Mesenchymal stem cell (in vitro differentiated cells and primary cell): ENCODE results near the gene DCBLD2. TPM values are rescaled to one million over a fixed set of nuclear protein-coding genes. Genes with fewer than 3 reads are reported as not detected.

ENCODE experiments used
- DNase-seq: peaks from one replicate; pipeline ENCODE4 v3.0.0-alpha.2; 2013
- H2AFZ ChIP-seq: one replicate; pipeline ENCODE4 v1.6.1; 2013; ENCODE audit warnings: low read depth, mild to moderate bottlenecking, control low read depth, inconsistent platforms, low read length, moderate library complexity
- H2AK5ac ChIP-seq: 2 replicates; pipeline ENCODE4 v1.6.1; 2013; ENCODE audit warnings: low read length, moderate library complexity, mild to moderate bottlenecking, inconsistent platforms; ENCODE audit not compliant: severe bottlenecking
- H2BK120ac ChIP-seq: one replicate; pipeline ENCODE4 v1.6.1; 2013; ENCODE audit warnings: low read depth, mild to moderate bottlenecking, inconsistent platforms, low read length, moderate library complexity
- H2BK12ac ChIP-seq, 2 experiments: one replicate each; pipeline ENCODE4 v1.6.1; 2013; ENCODE audit warnings: inconsistent platforms in 2 of 2, low read length in 2 of 2, mild to moderate bottlenecking in 2 of 2, moderate library complexity in 2 of 2, control low read depth in 1 of 2
- H2BK15ac ChIP-seq: one replicate; pipeline ENCODE4 v1.6.1; 2013; ENCODE audit warnings: mild to moderate bottlenecking, low read depth, inconsistent platforms; ENCODE audit not compliant: poor library complexity, severe bottlenecking
- H2BK5ac ChIP-seq: 2 replicates; pipeline ENCODE4 v1.6.1; 2013; ENCODE audit warnings: low read depth, mild to moderate bottlenecking, low read length, control low read depth, inconsistent platforms; ENCODE audit not compliant: poor library complexity, severe bottlenecking
- H3K14ac ChIP-seq, 2 experiments: one replicate each; pipeline ENCODE4 v1.6.1; 2013; ENCODE audit warnings: inconsistent platforms in 2 of 2, low read length in 2 of 2, control low read depth in 1 of 2, mild to moderate bottlenecking in 1 of 2, moderate library complexity in 1 of 2
- H3K18ac ChIP-seq, 2 experiments: one replicate each; pipeline ENCODE4 v1.6.1; 2013; ENCODE audit warnings: inconsistent platforms in 2 of 2, low read length in 2 of 2, control low read depth in 1 of 2, low read depth in 1 of 2, mild to moderate bottlenecking in 1 of 2
- H3K23ac ChIP-seq, 2 experiments: one replicate each; pipeline ENCODE4 v1.6.1; 2013; ENCODE audit warnings: inconsistent platforms in 2 of 2, low read length in 2 of 2, mild to moderate bottlenecking in 2 of 2, moderate library complexity in 2 of 2, control low read depth in 1 of 2
- H3K27ac ChIP-seq: 2 replicates; pipeline ENCODE4 v1.5.1; 2013; ENCODE audit warnings: mild to moderate bottlenecking, moderate library complexity, low read length, control low read depth, inconsistent platforms; ENCODE audit not compliant: poor library complexity, severe bottlenecking
- H3K27me3 ChIP-seq, 2 experiments: 2 replicates each; pipeline versions ENCODE4 v1.6.1 to v1.7.0; 2013; ENCODE audit warnings: low read length in 2 of 2, mild to moderate bottlenecking in 2 of 2, moderate library complexity in 2 of 2, control low read depth in 1 of 2, inconsistent platforms in 1 of 2; ENCODE audit not compliant: control insufficient read depth in 1 of 2, insufficient read depth in 1 of 2
- H3K36me3 ChIP-seq, 2 experiments: 2 replicates each; pipeline versions ENCODE4 v1.6.1 to v1.7.0; 2013; ENCODE audit warnings: low read length in 2 of 2, control low read depth in 1 of 2, inconsistent platforms in 1 of 2, low read depth in 1 of 2, mild to moderate bottlenecking in 1 of 2; ENCODE audit not compliant: insufficient read depth in 2 of 2, control insufficient read depth in 1 of 2
- H3K4ac ChIP-seq, 2 experiments: one replicate each; pipeline ENCODE4 v1.6.1; 2013; ENCODE audit warnings: inconsistent platforms in 2 of 2, low read length in 2 of 2, mild to moderate bottlenecking in 2 of 2, moderate library complexity in 2 of 2, control low read depth in 1 of 2, low read depth in 1 of 2
- H3K4me1 ChIP-seq: 2 replicates; pipeline ENCODE4 v1.6.1; 2013; ENCODE audit warnings: low read depth, low read length, control low read depth; ENCODE audit not compliant: control insufficient read depth, insufficient read depth
- H3K4me2 ChIP-seq: 2 replicates; pipeline ENCODE4 v1.6.1; 2013; ENCODE audit warnings: low read length, mild to moderate bottlenecking, inconsistent platforms; ENCODE audit not compliant: poor library complexity, severe bottlenecking
- H3K4me3 ChIP-seq, 2 experiments: 2 replicates each; pipeline versions ENCODE4 v1.5.1 to v1.7.0; 2013; ENCODE audit warnings: low read length in 2 of 2, mild to moderate bottlenecking in 2 of 2, control low read depth in 1 of 2, low read depth in 1 of 2; ENCODE audit not compliant: insufficient read depth in 1 of 2
- H3K79me1 ChIP-seq: replicated peaks from 2 replicates; pipeline ENCODE4 v1.6.1; 2013; ENCODE audit warnings: mild to moderate bottlenecking, control low read depth, low read length, inconsistent platforms; ENCODE audit not compliant: poor library complexity, severe bottlenecking
- H3K9ac ChIP-seq: 2 replicates; pipeline ENCODE4 v1.7.0; 2013; ENCODE audit warnings: mild to moderate bottlenecking, low read length, moderate library complexity
- H3K9me3 ChIP-seq: 2 replicates; pipeline ENCODE4 v1.7.0; 2013; ENCODE audit warnings: mild to moderate bottlenecking, low read length; ENCODE audit not compliant: control insufficient read depth
- H4K8ac ChIP-seq: one replicate; pipeline ENCODE4 v1.6.1; 2013; ENCODE audit warnings: inconsistent platforms, mild to moderate bottlenecking, low read length, moderate library complexity
- H4K91ac ChIP-seq: one replicate; pipeline ENCODE4 v1.6.1; 2013; ENCODE audit warnings: mild to moderate bottlenecking, low read length, inconsistent platforms
- WGBS: methylation state at CpG from one replicate; pipeline ENCODE4 v1.1.7; 2013; ENCODE audit warnings: mixed read lengths; 5-methylcytosine and 5-hydroxymethylcytosine counted together
- small RNA-seq: library from polyadenylated mRNA; stranded (forward); fragments of <200 nt; extraction: miRNeasy Mini kit (QIAGEN cat#:217004); gene quantifications from one replicate; pipeline ENCODE3, GENCODE V24; 2013; ENCODE audit warnings: low read depth

DCBLD2 gene

GRCh38 chr3:98750276-98750919 is 151.1 kb downstream of the DCBLD2 start:
- Histone ChIP-seq H3K79me1 (no peaks in the 10 kb centered on the region), H3K4me2 (no peak overlapping the region), H3K9ac (no peak overlapping the region), H2BK15ac (no peak overlapping the region), H2AK5ac (no peak overlapping the region), H3K36me3 (no peaks in the 10 kb centered on the region), H3K9me3 (no peaks in the 10 kb centered on the region), H2BK12ac (no peak overlapping the region), H2AFZ (no peak overlapping the region), H4K8ac (no peak overlapping the region), H3K4me3 (no peak overlapping the region), H3K27ac (no peak overlapping the region), H3K4me1 (no peaks in the 10 kb centered on the region), H3K27me3 (no peaks in the 10 kb centered on the region), H4K91ac (no peak overlapping the region), H3K14ac (no peak overlapping the region), H3K18ac (no peak overlapping the region), H2BK120ac (no peak overlapping the region), H3K4ac (no peak overlapping the region), H2BK5ac (no peak overlapping the region), H3K23ac (no peak overlapping the region)
- no peak for DNase-seq
- 100% methylated on average over 1 of the region's 1 CpG for WGBS

- Histone ChIP-seq H2AFZ (no peak overlapping the region), H3K14ac (no peak overlapping the region), H3K36me3 (no peaks in the 10 kb centered on the region), H3K4me2 (no peak overlapping the region), H3K23ac (no peak overlapping the region), H4K91ac (no peak overlapping the region), H2BK5ac (no peak overlapping the region), H2BK15ac (no peak overlapping the region), H3K9me3 (no peaks in the 10 kb centered on the region), H3K18ac (no peak overlapping the region), H2BK120ac (no peak overlapping the region), H2AK5ac (no peak overlapping the region), H3K9ac (no peak overlapping the region), H3K27me3 (no peaks in the 10 kb centered on the region), H3K79me1 (no peaks in the 10 kb centered on the region), H3K4ac (no peak overlapping the region), H4K8ac (no peak overlapping the region), H3K4me3 (no peak overlapping the region), H3K27ac (no peak overlapping the region), H3K4me1 (no peaks in the 10 kb centered on the region), H2BK12ac (no peak overlapping the region)
- WGBS = no CpG with 5 or more reads among the region's 4 CpGs
- DNase-seq = no peak
Measured at GRCh38 chr3:98746882-98747281, 154.6 kb downstream of the DCBLD2 start.

- H3K23ac ChIP-seq = no peak overlapping the region
- H3K27ac ChIP-seq = no peak overlapping the region
- no peak overlapping the region for H3K4me2 ChIP-seq
- no peak overlapping the region for H2BK15ac ChIP-seq
- 87% methylated on average over 4 of the region's 4 CpGs for WGBS
- no peak overlapping the region for H3K9ac ChIP-seq
- H2BK5ac ChIP-seq = no peak overlapping the region
- H4K8ac ChIP-seq = no peak overlapping the region
- no peak overlapping the region for H3K14ac ChIP-seq
- H3K9me3 ChIP-seq = no peaks in the 10 kb centered on the region
- no peak overlapping the region for H3K4ac ChIP-seq
- H3K4me1 ChIP-seq = no peaks in the 10 kb centered on the region
- H2AK5ac ChIP-seq = no peak overlapping the region
- no peak overlapping the region for H3K18ac ChIP-seq
- no peaks in the 10 kb centered on the region for H3K27me3 ChIP-seq
- H2AFZ ChIP-seq = no peak overlapping the region
- no peaks in the 10 kb centered on the region for H3K36me3 ChIP-seq
- H4K91ac ChIP-seq = no peak overlapping the region
- no peak overlapping the region for H2BK12ac ChIP-seq
- H3K79me1 ChIP-seq = no peaks in the 10 kb centered on the region
- no peak for DNase-seq
- H3K4me3 ChIP-seq = no peak overlapping the region
- no peak overlapping the region for H2BK120ac ChIP-seq
Measured at GRCh38 chr3:98746122-98746521, 155.4 kb downstream of the DCBLD2 start.

Small RNA genes within 50 kb of the gene (small RNA-seq; reads per million reads assigned to genes)
- not detected for gene RNU6-1263P
- gene RNU6-26P = not detected
